HG03457 (cell line): Measurements from ENCODE around the gene P2RX7.
"Not testable (repeated sequence)": the region's sequence is repeated elsewhere in the genome, so short reads cannot be mapped to it uniquely, and the experiment has no call there.

ENCODE experiments used
- ATAC-seq: cut with Tn5 transposase; IDR thresholded peaks from one replicate; pipeline ENCODE4 v1.9.1; 2021; ENCODE audit warnings: moderate number of reproducible peaks; ENCODE audit not compliant: unreplicated experiment

P2RX7 gene

DNA sequence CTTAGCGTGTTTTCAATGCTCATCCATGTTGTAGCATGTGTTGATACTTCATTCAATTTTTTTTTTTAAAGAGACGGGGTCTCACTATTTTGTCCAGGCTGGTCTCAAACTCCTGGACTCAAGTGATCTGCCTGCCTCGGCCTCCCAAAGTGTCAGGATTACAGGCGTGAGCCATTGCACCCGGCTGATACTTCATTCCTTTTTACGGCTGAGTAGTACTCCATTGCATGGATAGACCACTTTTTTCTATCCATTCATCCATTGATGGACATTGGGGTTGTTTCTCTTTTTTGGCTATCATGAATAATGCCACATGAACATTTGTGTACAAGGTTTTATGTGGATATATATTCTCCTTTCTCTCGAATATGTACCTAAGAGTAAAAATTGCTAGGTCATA, 1.2 kb downstream of the P2RX7 start:
- no peak for ATAC-seq

- no peak for ATAC-seq
Measured at GRCh38 chr12:121135320-121135719, 2.6 kb downstream of the P2RX7 start.

- no peak for ATAC-seq
Measured at GRCh38 chr12:121137512-121137911, 4.8 kb downstream of the P2RX7 start.

DNA sequence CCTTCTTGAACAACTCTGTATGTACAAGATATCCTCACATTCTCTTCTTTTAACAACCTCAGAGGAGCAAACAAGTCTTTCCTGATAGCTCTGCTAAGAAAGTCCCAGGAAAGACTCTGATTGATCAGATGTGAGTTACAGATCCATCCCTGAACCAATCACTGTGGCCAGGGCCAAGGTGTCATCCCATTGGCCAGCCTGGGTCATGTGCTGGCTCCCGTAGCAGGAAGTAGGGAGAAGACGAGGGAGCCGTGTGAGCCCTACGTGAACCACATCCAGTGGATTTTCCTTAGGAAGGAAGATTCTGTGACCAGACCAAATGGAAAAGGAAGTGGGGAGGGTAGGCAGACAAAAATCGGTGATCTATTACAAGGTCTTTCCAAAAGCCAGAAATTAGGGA, 5.6 kb downstream of the P2RX7 start:
- ATAC-seq = no peak

- no peak for ATAC-seq
Measured at GRCh38 chr12:121139286-121139685, 6.6 kb downstream of the P2RX7 start.

DNA sequence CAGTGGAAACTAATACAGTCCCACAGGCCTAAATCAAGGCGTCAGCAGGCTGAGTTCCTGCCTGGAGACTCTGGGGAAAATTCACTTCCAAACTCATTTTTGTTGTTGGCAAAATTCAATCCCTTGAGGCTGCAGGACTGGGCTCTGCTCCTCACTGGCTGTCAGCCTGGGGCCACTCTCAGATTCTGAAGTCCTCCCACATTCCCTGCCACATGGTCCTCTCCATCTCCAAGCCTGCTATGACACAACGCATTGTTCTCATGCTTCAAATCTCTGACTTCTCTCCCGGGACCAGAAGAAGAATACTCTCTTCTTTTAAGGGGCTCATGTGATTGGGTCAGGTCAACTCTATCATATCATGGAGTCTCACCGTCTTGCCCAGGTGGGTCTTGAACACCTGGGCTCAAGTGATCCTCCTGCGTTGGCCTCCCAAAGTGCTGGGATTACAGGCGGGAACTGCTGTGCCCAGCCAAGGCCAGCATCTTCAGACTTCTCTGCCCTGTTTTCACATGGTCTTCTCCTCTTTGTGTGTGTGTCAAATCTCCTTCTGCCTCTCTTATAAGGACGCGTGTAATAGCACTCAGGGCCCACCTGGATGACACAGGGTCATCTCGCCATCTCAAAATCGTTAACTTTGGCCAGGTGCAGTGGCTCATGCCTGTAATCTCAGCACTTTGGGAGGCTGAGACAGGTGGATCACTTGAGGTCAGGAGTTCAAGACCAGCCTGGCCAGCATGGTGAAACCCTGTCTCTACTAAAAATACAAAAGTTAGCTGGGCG, 9.7 kb downstream of the P2RX7 start:
- ATAC-seq = no peak

- no peak for ATAC-seq
Measured at GRCh38 chr12:121144416-121144914, 11.8 kb downstream of the P2RX7 start.

DNA sequence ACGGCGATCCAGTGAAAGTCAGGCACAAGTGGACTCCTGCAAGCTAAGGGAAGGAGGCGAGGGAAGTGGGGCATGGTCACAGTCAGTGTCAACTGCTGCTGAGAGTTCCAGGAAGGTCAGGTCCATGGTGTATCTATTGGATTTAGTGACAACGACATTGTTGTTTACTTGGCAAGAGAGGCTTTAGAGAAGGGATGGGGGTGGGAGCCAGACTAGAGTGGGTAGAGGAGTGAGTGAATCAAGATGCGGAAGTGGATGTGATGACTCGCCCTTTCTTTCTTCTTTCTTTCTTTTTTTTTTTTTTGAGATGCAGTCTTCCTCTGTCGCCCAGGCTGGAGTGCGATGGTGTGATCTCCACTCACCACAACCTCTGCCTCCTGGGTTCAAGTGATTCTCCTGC, 12.5 kb downstream of the P2RX7 start:
- no peak for ATAC-seq

- not testable (repeated sequence) for ATAC-seq
Measured at GRCh38 chr12:121149289-121149688, 16.6 kb downstream of the P2RX7 start.

GRCh38 chr12:121154793-121155375, 22.2 kb downstream of the P2RX7 start:
- ATAC-seq = no peak

DNA sequence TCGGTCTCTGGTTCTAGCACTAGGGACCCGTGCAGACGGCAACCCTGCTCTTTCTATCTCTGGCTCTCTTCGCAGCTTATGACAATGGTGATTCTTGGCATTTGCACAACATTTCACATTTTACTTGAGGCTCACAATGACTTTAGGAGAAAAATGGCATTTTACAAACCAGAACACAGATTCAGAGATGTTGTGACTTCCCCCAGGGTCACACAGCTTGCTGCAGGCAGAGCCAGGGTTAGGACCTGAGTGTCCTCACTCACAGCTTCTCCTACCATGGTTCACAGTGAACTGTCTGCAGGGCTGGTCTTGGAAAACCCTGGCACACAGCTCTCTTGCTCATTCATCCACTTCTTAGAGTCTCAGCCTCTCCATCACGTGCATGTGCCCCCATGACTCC, 23.7 kb downstream of the P2RX7 start:
- no peak for ATAC-seq

DNA sequence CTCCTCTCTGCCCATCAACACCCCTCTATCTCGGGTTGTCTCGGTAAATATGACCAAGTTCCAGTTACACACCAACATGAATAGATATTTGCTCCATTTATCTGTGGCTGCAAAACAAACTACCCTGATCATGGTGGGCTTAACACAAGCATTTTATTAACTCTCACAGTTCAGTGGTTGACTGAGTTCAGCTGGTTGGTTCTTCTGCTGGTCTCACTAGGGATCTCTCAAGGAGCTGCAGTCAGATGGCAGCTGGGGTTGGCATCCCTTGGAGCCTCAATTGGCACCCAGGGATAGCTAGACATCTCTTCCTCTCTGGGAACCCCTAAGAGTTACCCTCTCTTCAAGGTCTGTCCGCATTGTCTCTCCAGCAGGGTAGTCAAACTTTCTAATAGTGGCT, 25.4 kb downstream of the P2RX7 start:
- ATAC-seq = no peak

DNA sequence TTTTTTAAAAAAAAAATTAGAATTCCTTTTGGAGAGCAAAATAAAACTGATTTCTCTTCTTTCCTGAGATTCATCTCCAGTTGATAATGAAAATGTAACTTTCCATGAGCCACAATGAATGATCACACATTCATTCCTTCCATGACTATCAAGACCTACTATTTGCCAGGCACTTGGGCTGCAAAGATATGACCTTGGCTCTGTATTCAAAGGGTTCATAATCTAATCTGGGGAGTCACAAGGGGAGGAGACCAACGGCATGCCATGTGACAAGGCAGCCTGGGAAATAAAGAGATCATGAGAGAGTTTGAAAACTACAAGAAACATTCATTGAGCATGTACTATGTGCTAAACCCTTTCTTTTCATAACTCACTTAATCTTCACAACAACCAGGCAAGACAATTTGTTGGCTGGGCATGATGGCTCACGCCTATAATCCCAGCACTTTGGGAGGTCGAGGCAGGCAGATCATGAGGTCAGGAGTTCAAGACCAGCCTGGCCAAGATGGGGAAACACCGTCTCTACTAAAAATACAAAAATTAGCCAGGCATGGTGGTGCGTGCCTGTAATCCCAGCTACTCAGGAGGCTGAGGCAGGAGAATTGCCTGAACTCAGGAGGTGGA, 26.2 kb downstream of the P2RX7 start:
- not testable (repeated sequence) for ATAC-seq

GRCh38 chr12:121159467-121160307, 27.0 kb downstream of the P2RX7 start:
- no peak for ATAC-seq

- ATAC-seq = no peak
Measured at GRCh38 chr12:121162384-121162783, 29.7 kb downstream of the P2RX7 start.

GRCh38 chr12:121162985-121163384, 30.3 kb downstream of the P2RX7 start:
- ATAC-seq = no peak

GRCh38 chr12:121164839-121165238, 32.2 kb downstream of the P2RX7 start:
- not testable (repeated sequence) for ATAC-seq

DNA sequence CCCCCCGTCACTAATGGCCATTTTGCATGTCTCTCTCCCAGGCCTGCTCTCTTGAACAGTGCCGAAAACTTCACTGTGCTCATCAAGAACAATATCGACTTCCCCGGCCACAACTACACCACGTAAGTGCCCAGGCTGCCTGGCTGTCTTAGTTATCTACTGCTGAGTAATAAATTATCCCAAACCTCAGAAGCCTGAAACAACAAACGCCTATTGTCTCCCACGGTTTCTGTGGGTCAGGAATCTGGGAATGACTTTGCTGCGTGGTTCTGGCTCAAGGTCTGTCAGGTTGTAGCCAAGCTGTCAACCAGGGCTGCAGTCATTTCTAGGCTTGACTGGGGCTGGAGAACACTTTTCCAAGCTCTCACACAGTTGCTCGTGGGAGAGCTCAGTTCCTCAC, 32.6 kb downstream of the P2RX7 start:
- ATAC-seq = no peak

DNA sequence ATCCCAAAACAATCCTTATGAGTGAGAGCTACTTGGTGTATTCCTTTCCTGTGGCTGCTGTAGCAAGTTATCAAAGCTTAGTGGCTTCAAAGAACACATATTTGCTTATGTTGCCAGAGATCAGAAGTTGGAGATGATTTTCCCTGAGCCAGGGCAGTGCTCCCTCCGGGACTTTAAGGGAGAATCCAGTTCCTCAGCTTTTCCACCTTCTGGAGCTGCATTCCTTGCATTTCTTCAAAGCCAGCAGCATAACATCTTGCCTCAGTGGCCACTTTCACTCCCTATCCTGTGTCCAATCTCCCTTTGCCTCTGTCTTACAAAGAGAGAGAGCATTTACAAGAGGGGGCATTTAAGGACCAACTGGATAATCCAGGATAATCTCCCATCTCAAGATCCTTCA, 33.7 kb downstream of the P2RX7 start:
- no peak for ATAC-seq

DNA sequence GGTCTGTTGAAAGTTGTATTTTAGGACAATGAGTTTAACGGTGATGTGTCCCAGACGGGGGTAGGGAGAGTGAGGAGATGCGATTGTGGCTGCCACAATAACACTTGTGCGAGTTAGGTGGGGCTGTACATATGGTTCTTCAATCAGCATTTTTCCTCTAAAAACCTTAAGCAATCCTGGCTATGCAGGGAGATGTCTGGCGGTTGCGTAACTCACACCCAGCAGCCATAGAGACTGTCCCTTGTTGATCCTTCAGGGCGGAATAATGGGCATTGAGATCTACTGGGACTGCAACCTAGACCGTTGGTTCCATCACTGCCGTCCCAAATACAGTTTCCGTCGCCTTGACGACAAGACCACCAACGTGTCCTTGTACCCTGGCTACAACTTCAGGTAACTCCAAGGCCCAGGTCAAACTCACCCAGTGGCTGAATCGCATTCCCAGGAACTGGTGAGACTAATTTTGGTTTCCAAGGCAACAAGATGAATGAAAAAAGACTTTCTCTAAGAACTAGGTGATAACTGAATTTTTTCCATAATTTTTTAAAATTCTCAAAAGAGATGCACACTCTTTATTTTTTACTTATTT, 34.6 kb downstream of the P2RX7 start:
- no peak for ATAC-seq

DNA sequence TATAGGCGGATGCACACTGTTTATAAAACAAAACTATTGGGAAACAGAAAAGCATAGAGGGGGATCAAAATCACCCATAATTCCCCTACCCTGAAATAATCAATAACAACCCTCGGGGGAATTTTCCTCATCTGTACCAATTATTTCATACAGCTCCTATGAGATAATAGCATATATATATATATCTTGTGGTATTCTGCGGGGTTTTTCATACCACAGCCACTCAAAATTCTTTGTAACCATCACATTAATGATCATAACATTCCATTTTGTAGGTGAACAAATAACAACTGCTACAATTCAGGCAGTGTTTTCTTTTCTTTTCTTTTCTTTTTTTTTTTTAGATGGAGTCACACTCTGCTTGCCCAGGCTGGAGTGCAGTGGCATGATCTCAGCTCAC, 35.3 kb downstream of the P2RX7 start:
- ATAC-seq = no peak
